Measurements from ENCODE around the gene CAPN14. TPM values are rescaled to one million over a fixed set of nuclear protein-coding genes. Genes with fewer than 3 reads are reported as not detected.
A peak's percentile ranks its signal among the peaks of the same experiment; 100 is the strongest.

The CAPN14 gene
- total and polyA plus RNA-seq, 10 donors: 0.26 to 2.7 (median 0.92) TPM

GRCh38 chr2:31251851-31252250, 34.5 kb upstream of the CAPN14 start:
- Histone ChIP-seq H3K36me3 (peaks cover 0 to 57% (median 3%) of the 10 kb centered on the region in 6 donors), H3K27me3 (replicated peaks in 1 of 7) (no peaks in the 10 kb centered on the region), H3K27ac (peak overlapping the region in 5 of 8 donors; percentile 44 to 85 (median 69)), H3K9me3 (no peaks in the 10 kb centered on the region), H3K4me1 (peaks cover 2 to 63% (median 53%) of the 10 kb centered on the region in 6 donors), H3K4me3 (no peak overlapping the region)
- no peak for TF ChIP-seq POLR2AphosphoS5 (IDR thresholded peaks at IDR 0.05)
- no peak for TF ChIP-seq CTCF (IDR thresholded peaks at IDR 0.05 in 8 of 11, conservative IDR thresholded peaks at IDR 0.05 in 3 of 11)
- TF ChIP-seq POLR2A (IDR thresholded peaks at IDR 0.05): no peak
- intact Hi-C loops (cut with DNase I; ENCODE audit: low total_unique reads): no loop called here
- WGBS, 5 donors: 78 to 85% (median 84%) methylated on average over 6 of the region's 6 CpGs
- no peak for DNase-seq

GRCh38 chr2:31251018-31251417, 33.7 kb upstream of the CAPN14 start:
- Histone ChIP-seq H3K4me3 (no peak overlapping the region), H3K9me3 (no peaks in the 10 kb centered on the region), H3K27me3 (replicated peaks in 1 of 7) (no peaks in the 10 kb centered on the region), H3K4me1 (peaks cover 0 to 55% (median 45%) of the 10 kb centered on the region in 6 donors), H3K27ac (peak overlapping the region in 2 of 8 donors; percentile 69 to 85), H3K36me3 (peaks cover 0 to 63% (median 3%) of the 10 kb centered on the region in 6 donors)
- 57 to 79% (median 73%) methylated on average over 1 to 3 of the region's 3 CpGs for WGBS, 5 donors
- intact Hi-C loops (cut with DNase I; ENCODE audit: low total_unique reads): no loop called here
- TF ChIP-seq CTCF (IDR thresholded peaks at IDR 0.05 in 8 of 11, conservative IDR thresholded peaks at IDR 0.05 in 3 of 11) (no peak), POLR2A (IDR thresholded peaks at IDR 0.05) (no peak), POLR2AphosphoS5 (IDR thresholded peaks at IDR 0.05) (no peak)
- DNase-seq: no peak

- 87 to 97% (median 94%) methylated on average over 13 to 15 of the region's 15 CpGs for WGBS, 5 donors
- Histone ChIP-seq H3K4me1 (peaks cover 0 to 36% (median 31%) of the 10 kb centered on the region in 6 donors), H3K27ac (no peak overlapping the region), H3K9me3 (no peaks in the 10 kb centered on the region), H3K4me3 (no peak overlapping the region), H3K27me3 (replicated peaks in 1 of 7) (no peaks in the 10 kb centered on the region), H3K36me3 (peaks cover 0 to 70% (median 9%) of the 10 kb centered on the region in 6 donors)
- DNase-seq: no peak
- TF ChIP-seq POLR2AphosphoS5 (IDR thresholded peaks at IDR 0.05) (no peak), CTCF (IDR thresholded peaks at IDR 0.05 in 8 of 11, conservative IDR thresholded peaks at IDR 0.05 in 3 of 11) (no peak), POLR2A (IDR thresholded peaks at IDR 0.05) (no peak)
- intact Hi-C loops (cut with DNase I; ENCODE audit: low total_unique reads): no loop called here
Measured at GRCh38 chr2:31249009-31249690, 31.8 kb upstream of the CAPN14 start.

GRCh38 chr2:31248139-31248538, 30.8 kb upstream of the CAPN14 start:
- intact Hi-C loops (cut with DNase I; ENCODE audit: low total_unique reads): no loop called here

More at GRCh38 chr2:31248139-31248538, 30.8 kb upstream of the CAPN14 start:
- no peak overlapping the region for H3K27ac ChIP-seq
- H3K36me3 ChIP-seq: peaks cover 0 to 72% (median 10%) of the 10 kb centered on the region in 6 donors
- H3K9me3 ChIP-seq: no peaks in the 10 kb centered on the region
- H3K27me3 ChIP-seq (replicated peaks in 1 of 7): no peaks in the 10 kb centered on the region
- no peak overlapping the region for H3K4me3 ChIP-seq
- TF ChIP-seq CTCF (IDR thresholded peaks at IDR 0.05 in 8 of 11, conservative IDR thresholded peaks at IDR 0.05 in 3 of 11) (no peak), POLR2AphosphoS5 (IDR thresholded peaks at IDR 0.05) (no peak), POLR2A (IDR thresholded peaks at IDR 0.05) (no peak)
- DNase-seq: no peak
- WGBS, 5 donors: 85 to 95% (median 86%) methylated on average over 3 of the region's 3 CpGs
- peaks cover 0 to 26% (median 21%) of the 10 kb centered on the region in 6 donors for H3K4me1 ChIP-seq
